ENCODE measurements around the gene ZNF135. TPM values are rescaled to one million over a fixed set of nuclear protein-coding genes. Genes with fewer than 3 reads are reported as not detected.

The ZNF135 gene
- total RNA-seq, 1 experiment from 2014 or later = 0.40 TPM

DNA sequence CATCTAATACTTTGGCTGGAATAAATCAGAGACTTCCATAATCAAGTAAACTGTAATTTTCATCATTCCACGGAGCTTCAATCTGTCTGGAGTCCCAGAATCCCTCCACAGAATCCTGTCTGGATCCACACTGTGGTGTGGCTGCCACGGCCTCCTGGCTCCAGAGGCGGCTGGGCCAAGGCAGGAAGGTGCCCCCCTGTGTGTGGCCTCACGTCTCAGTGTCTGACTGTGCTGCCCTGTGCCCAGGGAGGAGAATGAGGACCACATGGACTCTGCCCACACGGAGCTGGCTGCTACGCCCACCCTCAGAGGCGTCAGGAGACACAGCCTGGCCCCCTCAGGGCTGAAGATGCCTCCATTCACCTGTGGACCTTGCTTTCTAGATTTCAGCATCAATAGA is 12.2 kb upstream of the ZNF135 start:
- DNase-seq (ENCODE audit: low read depth) = no peak

DNA sequence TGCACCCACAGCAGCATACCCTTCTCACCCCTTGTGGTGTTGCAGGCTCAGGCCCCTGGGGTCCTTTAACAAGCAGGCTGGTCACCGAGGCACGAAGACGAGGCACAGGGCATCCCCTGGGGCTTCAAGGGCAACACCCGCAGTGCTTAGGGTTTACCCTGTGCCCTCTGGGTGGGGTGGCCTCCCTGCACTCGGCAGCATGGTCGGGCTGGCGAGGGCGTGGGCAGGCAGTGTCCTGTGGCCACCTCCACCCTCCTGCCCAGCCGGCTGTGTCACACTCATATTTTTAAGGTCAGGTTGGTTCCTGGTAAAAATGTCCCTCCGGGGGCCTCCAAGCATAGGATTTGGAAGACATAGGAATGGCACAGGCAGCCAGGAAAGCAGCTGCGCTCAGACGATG is 11.4 kb upstream of the ZNF135 start:
- DNase-seq (ENCODE audit: low read depth) = no peak

DNA sequence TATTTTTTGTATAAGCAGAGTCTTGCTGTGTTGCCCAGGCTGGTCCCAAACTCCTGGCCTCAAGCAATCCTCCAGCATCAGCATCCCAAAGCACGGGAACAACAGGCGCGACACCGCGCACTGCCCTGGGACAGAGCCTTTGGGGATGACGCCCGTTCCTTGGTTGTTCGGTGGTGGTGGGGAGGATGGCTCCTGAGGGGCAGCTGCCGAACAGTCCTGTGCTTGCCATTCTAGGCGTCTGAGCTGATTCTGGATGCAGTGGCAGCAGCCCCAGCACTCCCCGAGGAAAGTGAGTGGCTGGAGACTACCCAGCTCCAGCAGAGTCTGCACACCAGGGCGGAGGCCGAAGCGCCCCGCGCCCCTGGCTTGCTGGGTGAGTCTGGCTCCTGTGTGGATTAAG is 6.8 kb upstream of the ZNF135 start:
- DNase-seq (ENCODE audit: low read depth) = no peak

DNA sequence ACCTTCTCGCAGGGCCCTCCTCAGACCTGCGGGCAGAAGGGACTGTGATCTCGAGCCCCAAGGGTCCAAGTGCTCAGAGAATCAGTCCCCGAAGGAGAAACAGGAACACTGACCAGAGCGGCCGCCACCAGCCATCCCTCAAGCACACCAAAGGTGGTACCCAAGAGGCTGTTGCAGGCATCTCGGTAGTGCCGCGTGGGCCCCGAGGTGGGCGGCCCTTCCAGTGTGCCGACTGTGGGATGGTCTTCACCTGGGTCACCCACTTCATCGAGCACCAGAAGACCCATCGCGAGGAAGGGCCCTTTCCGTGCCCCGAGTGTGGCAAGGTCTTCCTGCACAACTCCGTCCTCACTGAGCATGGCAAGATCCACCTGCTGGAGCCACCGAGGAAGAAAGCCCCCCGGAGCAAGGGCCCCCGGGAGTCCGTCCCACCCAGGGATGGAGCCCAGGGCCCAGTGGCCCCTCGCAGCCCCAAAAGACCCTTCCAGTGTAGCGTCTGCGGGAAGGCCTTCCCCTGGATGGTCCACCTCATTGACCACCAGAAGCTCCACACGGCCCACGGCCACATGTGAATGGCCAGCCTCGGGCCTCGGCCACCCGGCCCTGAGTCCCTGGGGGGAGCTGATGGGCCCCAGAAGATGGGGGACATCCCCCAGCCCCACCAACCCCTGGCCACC is 5.5 kb upstream of the ZNF135 start:
- no peak for DNase-seq (ENCODE audit: low read depth)

DNA sequence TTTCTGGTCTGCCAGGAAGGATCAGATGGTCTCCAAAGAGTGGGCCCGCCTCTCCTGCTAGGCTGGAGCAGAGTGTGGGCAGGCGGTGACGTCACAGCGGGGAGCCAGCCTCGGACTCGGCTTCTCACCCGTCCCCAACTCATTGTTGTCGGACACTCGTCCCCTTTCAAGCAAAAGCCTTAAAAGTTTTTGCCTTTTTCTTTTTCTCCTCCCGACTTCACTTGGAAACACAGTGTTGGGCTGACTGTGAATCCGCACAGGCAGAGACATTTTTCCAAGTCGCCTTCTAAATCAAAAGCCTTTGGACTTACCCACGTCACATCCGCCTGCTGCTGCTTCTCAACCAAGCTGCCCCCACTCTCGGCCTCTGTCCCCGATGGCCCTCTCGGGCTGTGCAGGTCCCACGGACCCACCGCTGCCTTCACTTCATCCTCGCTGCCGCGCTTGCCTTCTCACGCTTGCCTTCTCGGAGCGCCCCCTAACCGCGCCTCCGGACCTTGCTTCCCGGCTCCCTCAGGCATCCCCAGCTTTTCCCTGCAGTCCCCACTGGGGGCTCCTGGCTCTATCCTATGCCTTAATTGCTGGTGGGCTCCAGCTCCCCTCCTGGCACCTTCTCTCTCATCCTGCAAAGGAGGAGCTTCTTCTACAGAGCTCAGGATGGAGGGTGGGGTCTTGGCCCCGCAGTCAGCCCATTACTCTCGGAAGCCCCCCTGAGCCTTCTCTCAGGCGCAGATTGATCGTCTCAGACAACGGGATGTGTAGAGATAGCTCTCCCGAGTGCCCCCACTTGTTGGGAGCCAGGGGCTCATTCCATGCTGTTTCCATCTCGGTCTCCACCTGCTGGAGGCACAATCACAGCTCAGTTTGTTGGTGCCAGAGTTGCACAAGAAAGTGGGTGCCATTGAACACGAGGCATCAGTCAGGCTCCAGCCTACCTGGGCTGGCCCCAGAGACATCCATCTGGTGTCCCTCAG is 3.9 kb upstream of the ZNF135 start:
- no peak for DNase-seq (ENCODE audit: low read depth)

DNA sequence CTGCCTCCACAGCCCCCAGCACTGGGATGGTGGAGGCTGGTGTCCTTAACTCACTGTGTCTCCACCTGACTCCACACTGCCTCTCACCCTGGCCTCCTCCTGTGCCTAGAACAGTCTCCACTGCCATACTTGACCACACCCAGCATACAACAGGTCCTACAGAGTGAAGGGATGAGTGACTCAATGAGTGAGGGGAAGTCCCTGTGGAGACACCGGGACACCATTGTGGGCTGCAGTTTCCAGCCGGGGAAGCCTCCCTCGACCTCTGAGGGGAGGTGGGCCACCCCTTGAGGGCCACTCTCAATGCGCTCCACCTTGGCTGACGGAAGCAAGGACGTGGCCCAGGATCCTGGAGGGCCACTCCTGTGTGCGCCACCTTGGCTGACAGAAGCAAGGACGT is 2.8 kb upstream of the ZNF135 start:
- no peak for DNase-seq (ENCODE audit: low read depth)

DNA sequence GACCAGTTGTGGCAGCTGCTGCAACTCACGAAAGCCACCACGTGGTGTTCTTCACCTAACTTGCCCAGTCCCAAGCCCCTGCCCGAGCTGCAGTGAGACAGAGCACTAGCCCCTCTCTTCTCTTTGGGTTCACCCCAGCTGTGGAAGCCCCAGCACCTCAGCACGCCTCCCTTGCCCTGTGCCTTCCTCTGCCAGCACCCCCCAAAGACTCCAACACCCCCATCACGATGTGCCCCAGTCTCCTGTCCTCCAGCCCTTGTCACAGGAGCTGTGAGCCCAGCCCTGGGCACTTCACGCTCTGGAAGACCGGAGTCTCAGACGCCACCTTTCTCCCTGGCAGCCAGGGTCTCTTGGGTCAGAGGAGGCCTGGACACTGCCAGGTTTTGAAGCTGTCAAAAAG is 2.2 kb upstream of the ZNF135 start:
- DNase-seq (ENCODE audit: low read depth) = no peak

DNA sequence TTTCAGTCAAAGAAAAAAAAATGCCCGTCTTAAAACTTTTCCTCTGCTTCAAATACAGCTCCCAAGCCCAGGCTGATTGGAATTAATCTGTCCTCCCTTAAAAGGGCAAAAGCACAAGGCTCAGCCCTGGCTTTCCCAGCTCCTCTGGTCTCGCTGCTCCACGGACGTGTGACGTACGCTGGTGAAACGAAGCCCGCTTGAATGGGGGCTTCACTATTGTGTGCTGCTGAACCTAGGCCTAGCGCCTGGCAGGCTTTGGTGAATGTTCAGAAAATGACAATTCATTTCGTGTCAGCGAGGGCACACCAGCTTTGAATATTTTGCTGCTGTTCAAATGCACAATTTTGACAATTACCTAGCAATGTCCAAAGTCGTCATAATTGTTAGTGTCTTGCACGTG is 615 bp upstream of the ZNF135 start:
- DNase-seq (ENCODE audit: low read depth) = no peak

DNA sequence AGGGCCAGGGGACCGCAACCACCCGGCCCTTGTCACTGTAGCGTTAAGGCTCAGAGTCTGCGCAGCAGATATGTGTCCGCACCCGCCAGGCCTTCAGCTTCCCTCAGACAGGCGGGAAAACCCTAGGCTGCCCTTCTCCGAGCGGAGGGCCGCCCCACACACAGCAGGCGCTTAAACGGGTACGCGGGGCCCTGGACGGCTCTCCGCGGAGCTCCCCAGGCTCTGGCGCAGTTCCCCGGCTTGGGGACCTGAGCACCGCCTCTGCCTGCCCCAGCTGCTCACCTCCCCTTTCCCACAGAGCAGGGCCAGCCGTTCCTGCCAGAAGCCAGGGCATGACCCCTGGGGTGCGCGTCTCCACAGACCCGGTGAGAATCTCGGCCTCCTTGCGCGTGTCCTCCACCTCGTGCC is 593 bp downstream of the ZNF135 start:
- DNase-seq (ENCODE audit: low read depth) = no peak

DNA sequence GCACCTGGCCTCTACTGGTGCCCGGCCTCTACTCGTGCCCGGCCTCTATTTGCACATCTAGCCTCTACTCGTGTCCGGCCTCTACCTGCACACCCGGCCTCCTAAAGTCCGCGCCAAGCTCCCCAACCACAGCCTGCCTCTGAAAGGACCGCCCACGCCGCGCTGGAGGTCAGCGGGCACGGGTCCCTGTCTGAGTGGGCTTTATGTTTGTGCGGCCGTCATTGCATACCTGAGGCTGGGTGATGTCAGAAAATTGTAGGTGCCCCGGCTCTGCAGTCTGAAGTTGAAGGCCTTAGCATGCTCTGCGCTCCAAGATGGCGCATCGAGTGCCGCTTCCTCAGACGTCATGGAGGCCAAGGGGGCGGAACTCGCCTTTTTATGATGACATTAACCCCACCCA is 1.1 kb downstream of the ZNF135 start:
- no peak for DNase-seq (ENCODE audit: low read depth)

DNA sequence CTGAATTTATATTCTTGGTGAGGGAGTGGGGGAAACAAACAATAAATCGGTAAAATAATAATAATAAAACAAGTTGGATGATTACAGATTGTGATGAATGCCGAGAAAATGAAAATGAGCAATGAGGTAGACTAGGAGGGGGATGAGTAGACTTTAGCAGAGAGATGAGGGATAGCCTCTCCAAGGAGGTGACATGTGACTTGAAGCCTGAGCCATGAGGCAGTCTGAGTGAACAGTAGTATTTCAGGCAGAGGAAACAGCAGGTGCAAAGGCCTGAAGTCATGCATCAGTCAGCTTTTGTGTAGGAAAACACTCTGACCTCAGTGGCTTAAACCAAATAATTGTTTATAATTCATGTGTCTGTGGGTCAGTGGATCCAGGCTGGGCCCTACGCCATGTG is 4.6 kb downstream of the ZNF135 start:
- DNase-seq (ENCODE audit: low read depth) = no peak

DNA sequence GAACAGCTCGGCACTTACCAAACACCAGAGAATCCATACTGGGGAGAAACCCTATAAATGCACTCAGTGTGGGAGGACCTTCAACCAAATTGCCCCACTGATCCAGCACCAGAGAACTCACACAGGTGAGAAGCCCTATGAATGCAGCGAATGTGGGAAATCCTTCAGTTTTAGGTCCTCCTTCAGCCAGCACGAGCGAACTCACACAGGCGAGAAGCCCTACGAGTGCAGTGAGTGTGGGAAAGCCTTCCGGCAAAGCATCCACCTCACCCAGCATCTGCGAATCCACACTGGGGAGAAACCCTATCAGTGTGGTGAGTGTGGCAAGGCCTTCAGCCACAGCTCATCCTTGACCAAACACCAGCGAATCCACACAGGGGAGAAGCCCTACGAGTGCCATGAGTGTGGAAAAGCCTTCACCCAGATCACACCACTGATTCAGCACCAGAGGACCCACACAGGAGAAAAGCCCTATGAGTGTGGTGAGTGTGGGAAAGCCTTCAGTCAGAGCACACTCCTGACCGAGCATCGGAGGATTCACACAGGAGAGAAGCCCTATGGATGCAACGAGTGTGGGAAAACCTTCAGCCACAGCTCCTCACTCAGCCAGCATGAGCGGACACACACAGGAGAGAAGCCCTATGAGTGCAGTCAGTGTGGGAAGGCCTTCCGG is 8.3 kb downstream of the ZNF135 start:
- no peak for DNase-seq (ENCODE audit: low read depth)

DNA sequence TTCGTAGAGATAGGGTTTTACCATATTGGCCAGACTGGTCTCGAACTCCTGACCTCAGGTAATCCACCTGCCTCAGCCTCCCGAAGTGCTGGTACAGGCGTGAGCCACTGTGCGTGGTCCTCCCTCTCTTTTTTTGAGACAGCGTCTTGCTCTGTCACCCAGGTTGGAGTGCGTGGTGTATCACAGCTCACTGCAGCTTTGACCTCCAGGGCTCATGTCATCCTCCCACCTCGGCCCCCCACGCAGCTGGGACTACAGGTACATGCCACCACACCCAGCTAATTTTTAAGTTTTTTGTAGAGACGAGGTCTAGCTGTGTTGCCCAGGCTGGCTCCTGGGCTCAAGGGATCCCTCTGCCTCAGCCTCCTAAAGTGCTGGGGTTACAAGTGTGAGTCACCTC is 20.7 kb downstream of the ZNF135 start:
- no peak for DNase-seq (ENCODE audit: low read depth)

DNA sequence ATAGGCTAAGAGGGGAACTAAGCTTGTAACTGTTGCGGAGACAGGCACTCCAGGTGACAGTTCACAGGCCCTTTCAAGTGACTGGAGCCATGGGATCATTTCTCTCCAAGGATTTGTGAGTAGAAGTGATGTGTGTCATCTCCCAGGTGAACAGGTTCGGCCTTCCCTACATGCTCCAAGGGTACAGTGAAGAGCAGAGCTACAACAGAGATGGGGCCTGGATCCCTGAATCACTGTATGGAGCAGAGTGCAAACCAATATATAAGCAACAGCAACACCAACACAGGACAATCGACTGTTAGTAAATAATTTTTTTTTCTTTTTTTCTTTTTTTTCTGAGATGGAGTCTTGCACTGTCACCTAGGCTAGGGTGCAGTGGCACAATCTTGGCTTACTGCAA is 23.9 kb downstream of the ZNF135 start:
- DNase-seq (ENCODE audit: low read depth) = no peak

DNA sequence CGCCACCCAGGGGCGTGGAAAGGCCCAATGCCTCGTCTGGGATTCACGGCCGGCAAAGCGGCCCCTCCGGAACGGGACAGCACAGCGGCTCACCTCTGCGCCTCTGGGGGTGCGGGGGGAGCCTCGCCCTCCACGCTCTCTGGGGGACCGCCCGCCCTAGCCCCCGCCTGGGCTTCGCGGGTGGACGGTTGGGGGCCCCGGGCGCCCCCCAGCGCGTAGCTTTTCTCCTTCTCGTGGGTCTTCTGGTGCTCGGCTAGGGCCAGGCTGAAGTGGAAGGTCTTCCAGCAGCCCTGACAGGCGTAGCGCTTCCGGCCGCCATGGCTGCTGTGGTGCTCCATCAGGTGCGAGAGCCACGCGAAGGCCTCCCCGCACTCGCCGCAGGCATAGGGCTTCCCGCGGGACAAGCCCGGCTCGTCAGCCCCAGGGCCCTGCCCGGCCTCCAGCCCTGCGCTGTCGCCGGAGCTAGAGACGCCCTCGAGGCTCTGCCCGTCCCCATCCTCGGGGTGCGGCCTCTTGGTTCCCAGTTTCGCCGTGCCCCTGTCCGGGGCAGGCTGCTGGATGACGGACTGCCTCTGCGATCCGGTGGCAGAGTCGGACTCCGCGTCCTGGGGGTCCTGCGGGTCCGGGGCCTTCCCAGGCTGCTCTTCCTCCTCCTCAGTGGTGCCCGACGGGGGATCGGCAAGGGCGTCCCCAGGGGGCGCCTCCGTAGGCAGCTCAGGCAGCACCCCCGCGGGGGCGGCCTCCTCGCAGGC is 25.7 kb downstream of the ZNF135 start:
- DNase-seq (ENCODE audit: low read depth) = no peak

DNA sequence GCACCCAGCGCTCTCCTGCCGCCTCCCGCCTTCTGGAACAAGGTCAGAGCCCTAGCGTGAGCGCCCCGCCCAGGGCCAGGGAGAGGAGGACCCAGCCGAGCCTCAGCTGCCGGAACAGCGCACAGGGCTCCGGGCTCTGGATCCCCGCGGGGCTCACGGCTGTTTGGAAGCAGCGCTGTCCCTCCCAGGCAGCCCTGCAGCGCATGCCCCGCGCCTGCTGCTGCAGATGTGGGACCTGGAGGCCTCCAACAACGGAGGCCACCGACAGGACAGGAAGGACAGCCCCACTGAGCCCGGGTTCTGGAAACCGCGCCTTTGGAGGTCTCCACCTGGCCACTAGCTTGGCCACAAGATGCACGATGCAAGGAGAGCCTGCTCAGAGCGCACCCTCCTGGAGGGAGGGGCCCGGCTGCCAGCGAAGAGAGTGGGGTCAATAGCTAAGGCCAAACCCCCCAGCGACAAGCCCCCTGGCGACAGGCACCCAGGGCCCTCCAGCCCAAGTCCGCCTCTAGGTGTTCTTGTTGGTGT is 26.3 kb downstream of the ZNF135 start:
- no peak for DNase-seq (ENCODE audit: low read depth)

DNA sequence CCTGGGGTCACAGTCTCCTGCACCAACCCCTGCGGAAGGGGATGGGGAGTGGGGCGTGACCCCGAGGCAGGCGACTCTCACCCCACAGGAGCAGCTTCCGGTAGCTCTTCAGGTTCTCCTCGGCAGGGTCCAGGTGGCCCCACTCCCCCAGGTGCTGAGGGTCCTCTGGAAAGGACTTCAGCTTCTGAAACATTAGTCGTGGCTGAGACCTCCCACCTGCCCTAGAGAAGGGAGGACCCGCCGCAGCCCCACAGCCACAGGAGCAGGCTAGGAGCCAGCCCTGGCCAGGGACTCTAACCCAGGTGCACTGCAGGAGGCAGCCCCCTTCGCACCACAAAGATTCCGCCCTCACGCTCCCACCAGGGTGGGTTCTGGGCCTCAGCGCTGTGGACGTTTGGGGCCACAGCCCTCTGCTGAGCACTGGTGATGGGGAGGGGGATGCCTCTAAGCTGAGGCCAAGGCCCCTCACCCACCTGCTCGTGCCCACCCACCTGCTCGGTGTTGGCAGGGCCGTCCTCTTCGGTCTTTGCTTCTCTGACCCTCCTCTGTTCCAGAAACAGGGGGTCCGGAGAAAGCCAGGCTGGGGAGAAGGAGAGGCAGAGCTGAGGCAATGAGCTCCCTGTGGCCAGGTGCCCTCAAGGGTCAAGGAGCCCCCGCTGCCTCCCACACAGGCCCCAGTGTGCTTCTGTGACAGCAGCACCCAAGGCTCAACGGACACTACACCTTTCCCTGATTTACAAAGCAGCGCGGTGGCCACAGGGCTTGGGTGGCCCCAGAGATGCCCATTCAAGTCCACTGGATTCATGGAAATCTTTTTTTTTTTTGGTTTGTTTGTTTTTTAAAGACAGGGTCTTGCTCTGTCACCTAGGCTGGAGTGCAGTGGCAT is 28.0 kb downstream of the ZNF135 start:
- DNase-seq (ENCODE audit: low read depth) = no peak

DNA sequence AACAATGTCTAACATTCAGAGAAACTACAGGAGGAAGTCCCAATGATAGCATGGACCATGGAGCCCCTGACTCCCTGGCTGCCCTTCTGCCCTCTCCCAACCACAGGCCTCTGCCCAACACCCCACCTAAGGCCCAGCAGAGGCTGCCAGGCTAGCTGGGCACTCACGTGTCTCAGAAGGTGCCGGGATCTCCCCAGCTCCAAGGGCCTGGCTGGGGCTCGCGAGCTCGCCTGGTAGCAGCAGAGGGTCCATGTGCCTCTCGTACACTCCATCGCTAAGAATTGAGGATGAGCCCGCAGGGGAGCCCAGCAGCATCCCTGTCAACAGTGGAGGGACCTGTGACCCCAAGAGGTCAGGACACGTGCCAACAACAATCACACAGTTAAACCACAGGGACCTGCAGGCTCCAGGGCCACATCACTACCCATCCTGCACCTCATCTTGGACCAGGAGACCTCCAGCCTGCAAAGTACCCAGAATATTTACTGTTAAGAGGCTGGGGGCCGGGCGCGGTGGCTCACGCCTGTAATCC is 29.5 kb downstream of the ZNF135 start:
- no peak for DNase-seq (ENCODE audit: low read depth)

DNA sequence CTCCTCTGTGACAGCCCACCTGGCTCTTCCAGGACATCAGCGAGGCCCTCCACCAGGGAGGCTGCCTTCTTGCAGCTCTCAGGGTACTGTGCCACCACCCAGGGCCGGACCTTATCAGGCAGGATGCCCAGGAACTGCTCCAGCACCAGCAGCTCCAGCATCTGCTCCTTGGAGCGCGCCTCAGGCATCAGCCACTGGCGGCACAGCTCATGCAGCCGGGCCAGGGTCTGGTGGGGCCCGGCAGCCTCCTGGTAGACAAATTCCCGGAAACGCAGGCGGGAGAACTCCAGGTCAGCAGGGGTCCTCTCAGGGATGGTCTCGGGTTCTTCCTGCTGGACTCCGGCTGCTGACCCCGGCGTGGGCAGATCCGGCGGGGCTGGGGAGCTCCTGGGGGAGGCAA is 30.8 kb downstream of the ZNF135 start:
- DNase-seq (ENCODE audit: low read depth) = no peak

DNA sequence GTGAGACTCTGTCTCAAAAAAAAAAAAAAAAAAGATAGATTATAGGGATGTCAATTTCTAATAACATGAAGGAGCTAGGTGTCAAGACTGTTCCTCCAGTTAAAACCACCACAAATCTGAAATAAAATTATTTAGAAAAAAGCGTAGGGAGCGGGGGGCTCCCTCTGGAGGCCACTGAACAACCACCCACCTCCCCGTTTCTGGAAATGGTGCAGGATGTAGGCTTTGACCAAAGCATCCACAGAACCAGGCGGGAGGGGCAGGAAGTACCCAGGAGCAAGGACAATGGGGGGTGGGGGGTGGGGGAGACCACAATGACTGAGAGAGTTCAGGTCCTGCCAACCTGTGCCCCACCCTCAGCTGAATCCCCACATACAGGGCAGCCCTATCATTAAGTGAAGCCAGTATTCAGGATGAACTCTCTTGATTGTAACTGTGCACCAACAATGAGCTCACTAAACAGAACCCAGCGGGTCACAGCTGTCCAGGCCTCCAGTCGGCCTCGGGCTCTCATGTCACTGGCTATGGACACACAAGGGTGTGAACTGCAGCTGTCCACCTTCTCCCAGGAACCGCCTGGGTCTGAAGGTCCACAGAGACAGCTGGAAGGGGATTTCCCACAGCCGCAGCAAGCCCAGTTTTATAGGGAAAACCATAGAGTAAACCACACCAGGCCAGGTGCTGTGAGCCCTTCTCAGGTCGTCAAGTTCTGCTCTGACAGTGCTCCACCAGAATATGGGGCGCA is 32.3 kb downstream of the ZNF135 start:
- no peak for DNase-seq (ENCODE audit: low read depth)

Data from Daoy (cell line).